ENCODE measurements around the gene KHDC4.

Gene KHDC4

GRCh38 chr1:155934097-155934935 is at the start of gene KHDC4:
Gene KHDC4, minus strand, starts transcription at chr1:155934413. Its CDS starts 40 bp downstream, at chr1:155934373.
- DNase-seq, result peak; percentile 99

- DNase-seq, result peak; percentile 84
Observed at GRCh38 chr1:155983191-155984024, 49.2 kb upstream of the KHDC4 start.

- no peak for DNase-seq
Observed at GRCh38 chr1:155982106-155982505, 47.9 kb upstream of the KHDC4 start.

- DNase-seq, result peak; percentile 87
Observed at GRCh38 chr1:155981266-155982088, 47.3 kb upstream of the KHDC4 start.

GRCh38 chr1:155979597-155980343 is 45.6 kb upstream of the KHDC4 start:
- DNase-seq, result peak; percentile 91

GRCh38 chr1:155978973-155979429 is 44.8 kb upstream of the KHDC4 start:
- DNase-seq, result peak; percentile 85

GRCh38 chr1:155978325-155978972 is 44.2 kb upstream of the KHDC4 start, which contains the start of gene ARHGEF2:
Gene ARHGEF2, minus strand, starts transcription at chr1:155978547. Its CDS starts 120 bp downstream, at chr1:155978427.
- peak; percentile 95 for DNase-seq

- DNase-seq, result peak; percentile 63
Observed at GRCh38 chr1:155977690-155978324, 43.6 kb upstream of the KHDC4 start.

- peak; percentile 58 for DNase-seq
Observed at GRCh38 chr1:155976913-155977689, 42.9 kb upstream of the KHDC4 start.

GRCh38 chr1:155976062-155976912 is 42.1 kb upstream of the KHDC4 start:
- DNase-seq, result peak; percentile 93

- peak; percentile 40 for DNase-seq
Observed at GRCh38 chr1:155975375-155976061, 41.3 kb upstream of the KHDC4 start.

- DNase-seq, result no peak
Observed at GRCh38 chr1:155974208-155975115, 40.2 kb upstream of the KHDC4 start.

GRCh38 chr1:155973723-155974122 is 39.5 kb upstream of the KHDC4 start:
- no peak for DNase-seq

GRCh38 chr1:155971910-155972809 is 37.9 kb upstream of the KHDC4 start:
- DNase-seq, result no peak

- DNase-seq, result peak; percentile 98
Observed at GRCh38 chr1:155970531-155971167, 36.4 kb upstream of the KHDC4 start.

- DNase-seq, result no peak
Observed at GRCh38 chr1:155969377-155969791, 35.2 kb upstream of the KHDC4 start.

All from OCI-M1 (cell line).